WTC11 (cell line): ENCODE results near the gene NELFCD. TPM values are rescaled to one million over a fixed set of nuclear protein-coding genes. Genes with fewer than 3 reads are reported as not detected.

Experiments
- ATAC-seq: fragments of 200-7000 bp; cut with Tn5 transposase; 2 replicates; pipeline ENCODE4 v1.10.0; 2021; ENCODE audit warnings: mild to moderate bottlenecking, moderate library complexity
- CTCF ChIA-PET: fragments of 300-600 bp; sonication (Branson Sonifier 250); formaldehyde crosslinking; loops from one replicate; lab custom pipeline; 2021; ENCODE audit warnings: antibody characterized with exemption; lab: Charles Lee
- POLR2A ChIA-PET: fragments of 350-600 bp; sonication (Branson Sonifier 250); formaldehyde crosslinking; loops from one replicate; lab custom pipeline; 2021; ENCODE audit warnings: antibody characterized with exemption; lab: Charles Lee
- DNase-seq: peaks from one replicate; pipeline ENCODE4 v3.0.0; 2021; ENCODE audit warnings: low spot score
- H3K27ac Mint-ChIP-seq: 2 replicates; pipeline ENCODE4 v1.8.0; 2021; ENCODE audit warnings: mixed read lengths
- H3K27me3 Mint-ChIP-seq: 2 replicates; pipeline ENCODE4 v1.8.0; 2021; ENCODE audit warnings: low read depth, mild to moderate bottlenecking, moderate library complexity, mixed read lengths
- H3K36me3 Mint-ChIP-seq: 2 replicates; pipeline ENCODE4 v1.8.0; 2021; ENCODE audit warnings: mixed read lengths
- H3K4me1 Mint-ChIP-seq: 2 replicates; pipeline ENCODE4 v1.8.0; 2022; ENCODE audit warnings: mixed read lengths
- H3K4me3 Mint-ChIP-seq: 2 replicates; pipeline ENCODE4 v1.8.0; 2021; ENCODE audit warnings: mild to moderate bottlenecking, moderate library complexity, mixed read lengths
- H3K9me3 Mint-ChIP-seq: 2 replicates; pipeline ENCODE4 v1.8.0; 2021; ENCODE audit warnings: mixed read lengths
- ATF6 ChIP-seq: sonication (generic); formaldehyde crosslinking; IDR thresholded peaks from 2 replicates; pipeline ENCODE4 v1.8.1; 2023; ENCODE audit warnings: mild to moderate bottlenecking, missing genetic modification reagents
- ESRRA ChIP-seq: sonication (generic); formaldehyde crosslinking; IDR thresholded peaks from 2 replicates; pipeline ENCODE4 v1.8.1; 2022; ENCODE audit warnings: mild to moderate bottlenecking, missing genetic modification reagents, borderline replicate concordance
- ETV6 ChIP-seq: sonication (generic); formaldehyde crosslinking; IDR thresholded peaks from 2 replicates; pipeline ENCODE4 v1.8.1; 2022; ENCODE audit warnings: mild to moderate bottlenecking, missing genetic modification reagents
- FOXK1 ChIP-seq: sonication (generic); formaldehyde crosslinking; IDR thresholded peaks from 2 replicates; pipeline ENCODE4 v1.8.0; 2022; ENCODE audit warnings: mild to moderate bottlenecking, moderate library complexity, missing genetic modification reagents
- FOXP4 ChIP-seq: sonication (generic); formaldehyde crosslinking; IDR thresholded peaks from 2 replicates; pipeline ENCODE4 v1.8.0; 2022; ENCODE audit warnings: mild to moderate bottlenecking, missing genetic modification reagents
- MXD4 ChIP-seq: fragments of 250-450 bp; sonication (Bioruptor Pico); IDR thresholded peaks from 2 replicates; pipeline ENCODE4 v1.8.0; 2021; ENCODE audit warnings: mild to moderate bottlenecking, moderate library complexity, borderline replicate concordance
- NFATC4 ChIP-seq: fragments of 250-450 bp; sonication (Bioruptor Pico); IDR thresholded peaks from 2 replicates; pipeline ENCODE4 v1.9.0; 2021; ENCODE audit warnings: mild to moderate bottlenecking
- RELA ChIP-seq: sonication (generic); formaldehyde crosslinking; IDR thresholded peaks from 2 replicates; pipeline ENCODE4 v1.8.1; 2022; ENCODE audit warnings: missing genetic modification reagents, mild to moderate bottlenecking, borderline replicate concordance
- SMAD4 ChIP-seq: sonication (generic); formaldehyde crosslinking; IDR thresholded peaks from 2 replicates; pipeline ENCODE4 v1.8.0; 2022; ENCODE audit warnings: mild to moderate bottlenecking, missing genetic modification reagents
- ZNF396 ChIP-seq: fragments of 250-450 bp; sonication (Bioruptor Pico); IDR thresholded peaks from 2 replicates; pipeline ENCODE4 v1.8.0; 2021; ENCODE audit warnings: mild to moderate bottlenecking, moderate library complexity, borderline replicate concordance
- ZNF425 ChIP-seq: fragments of 250-450 bp; sonication (Bioruptor Pico); conservative IDR thresholded peaks from 2 replicates; pipeline ENCODE4 v1.9.0; 2021; ENCODE audit warnings: mild to moderate bottlenecking
- total RNA-seq: library from RNA; stranded (reverse); gene quantifications from 3 replicates; pipeline ENCODE4 v1.2.3, GENCODE V29; 2021
- TF ChIP-seq, protein P1 (sequence below): sonication (generic); formaldehyde crosslinking; IDR thresholded peaks from 2 replicates; pipeline ENCODE4 v1.8.1; 2022; ENCODE audit warnings: mild to moderate bottlenecking, moderate library complexity, missing genetic modification reagents
- TF ChIP-seq, protein P2 (sequence below): sonication (generic); formaldehyde crosslinking; conservative IDR thresholded peaks from 2 replicates; pipeline ENCODE4 v1.8.1; 2023; ENCODE audit warnings: mild to moderate bottlenecking, low read depth, missing genetic modification reagents, moderate library complexity
- TF ChIP-seq, protein P3 (sequence below): sonication (generic); formaldehyde crosslinking; IDR thresholded peaks from 2 replicates; pipeline ENCODE4 v1.8.1; 2022; ENCODE audit warnings: mild to moderate bottlenecking, missing genetic modification reagents, moderate library complexity, borderline replicate concordance
- TF ChIP-seq, protein P4 (sequence below): sonication (generic); formaldehyde crosslinking; IDR thresholded peaks from 2 replicates; pipeline ENCODE4 v1.8.1; 2023; ENCODE audit warnings: mild to moderate bottlenecking, missing genetic modification reagents, borderline replicate concordance
- TF ChIP-seq, protein P5 (sequence below): sonication (generic); formaldehyde crosslinking; conservative IDR thresholded peaks from 2 replicates; pipeline ENCODE4 v1.8.1; 2022; ENCODE audit warnings: mild to moderate bottlenecking, missing genetic modification reagents

Gene NELFCD
- total RNA-seq, 1 experiment from 2014 or later, result 66.9 TPM

- POLR2A ChIA-PET, result no interaction called here
These were observed 62.6 kb downstream of the NELFCD start for GRCh38 chr20:59043698-59044097.

More at GRCh38 chr20:59043698-59044097, 62.6 kb downstream of the NELFCD start:
- CTCF ChIA-PET, result interaction anchor here (0.8 to 2.7 kb wide), 4 partner anchors 69 to 412 kb away, joined by 3 to 6 read pairs (median 4); no protein-coding TSS in a partner anchor
- peaks cover 20% of the 10 kb centered on the region for H3K4me1 Mint-ChIP-seq
- no peak for DNase-seq
- no peak for TF ChIP-seq MXD4 (CRISPR knock-in tag)
- TF ChIP-seq RELA (CRISPR knock-in tag), result no peak
- TF ChIP-seq ETV6 (CRISPR knock-in tag), result no peak
- TF ChIP-seq FOXP4, result no peak
- no peak for TF ChIP-seq NFATC4 (CRISPR knock-in tag)
- TF ChIP-seq ESRRA, result no peak
- no peak for TF ChIP-seq ZNF425
- TF ChIP-seq, protein P1, sequence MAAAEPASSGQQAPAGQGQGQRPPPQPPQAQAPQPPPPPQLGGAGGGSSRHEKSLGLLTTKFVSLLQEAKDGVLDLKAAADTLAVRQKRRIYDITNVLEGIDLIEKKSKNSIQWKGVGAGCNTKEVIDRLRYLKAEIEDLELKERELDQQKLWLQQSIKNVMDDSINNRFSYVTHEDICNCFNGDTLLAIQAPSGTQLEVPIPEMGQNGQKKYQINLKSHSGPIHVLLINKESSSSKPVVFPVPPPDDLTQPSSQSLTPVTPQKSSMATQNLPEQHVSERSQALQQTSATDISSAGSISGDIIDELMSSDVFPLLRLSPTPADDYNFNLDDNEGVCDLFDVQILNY (CRISPR knock-in tag), result no peak
- TF ChIP-seq, protein P2, sequence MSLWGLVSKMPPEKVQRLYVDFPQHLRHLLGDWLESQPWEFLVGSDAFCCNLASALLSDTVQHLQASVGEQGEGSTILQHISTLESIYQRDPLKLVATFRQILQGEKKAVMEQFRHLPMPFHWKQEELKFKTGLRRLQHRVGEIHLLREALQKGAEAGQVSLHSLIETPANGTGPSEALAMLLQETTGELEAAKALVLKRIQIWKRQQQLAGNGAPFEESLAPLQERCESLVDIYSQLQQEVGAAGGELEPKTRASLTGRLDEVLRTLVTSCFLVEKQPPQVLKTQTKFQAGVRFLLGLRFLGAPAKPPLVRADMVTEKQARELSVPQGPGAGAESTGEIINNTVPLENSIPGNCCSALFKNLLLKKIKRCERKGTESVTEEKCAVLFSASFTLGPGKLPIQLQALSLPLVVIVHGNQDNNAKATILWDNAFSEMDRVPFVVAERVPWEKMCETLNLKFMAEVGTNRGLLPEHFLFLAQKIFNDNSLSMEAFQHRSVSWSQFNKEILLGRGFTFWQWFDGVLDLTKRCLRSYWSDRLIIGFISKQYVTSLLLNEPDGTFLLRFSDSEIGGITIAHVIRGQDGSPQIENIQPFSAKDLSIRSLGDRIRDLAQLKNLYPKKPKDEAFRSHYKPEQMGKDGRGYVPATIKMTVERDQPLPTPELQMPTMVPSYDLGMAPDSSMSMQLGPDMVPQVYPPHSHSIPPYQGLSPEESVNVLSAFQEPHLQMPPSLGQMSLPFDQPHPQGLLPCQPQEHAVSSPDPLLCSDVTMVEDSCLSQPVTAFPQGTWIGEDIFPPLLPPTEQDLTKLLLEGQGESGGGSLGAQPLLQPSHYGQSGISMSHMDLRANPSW (CRISPR knock-in tag), result no peak
- TF ChIP-seq ZNF396 (CRISPR knock-in tag), result no peak
- TF ChIP-seq SMAD4 (CRISPR knock-in tag), result no peak
- TF ChIP-seq FOXK1 (CRISPR knock-in tag), result no peak
- TF ChIP-seq, protein P3, sequence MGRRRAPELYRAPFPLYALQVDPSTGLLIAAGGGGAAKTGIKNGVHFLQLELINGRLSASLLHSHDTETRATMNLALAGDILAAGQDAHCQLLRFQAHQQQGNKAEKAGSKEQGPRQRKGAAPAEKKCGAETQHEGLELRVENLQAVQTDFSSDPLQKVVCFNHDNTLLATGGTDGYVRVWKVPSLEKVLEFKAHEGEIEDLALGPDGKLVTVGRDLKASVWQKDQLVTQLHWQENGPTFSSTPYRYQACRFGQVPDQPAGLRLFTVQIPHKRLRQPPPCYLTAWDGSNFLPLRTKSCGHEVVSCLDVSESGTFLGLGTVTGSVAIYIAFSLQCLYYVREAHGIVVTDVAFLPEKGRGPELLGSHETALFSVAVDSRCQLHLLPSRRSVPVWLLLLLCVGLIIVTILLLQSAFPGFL, result no peak
- TF ChIP-seq, protein P4, sequence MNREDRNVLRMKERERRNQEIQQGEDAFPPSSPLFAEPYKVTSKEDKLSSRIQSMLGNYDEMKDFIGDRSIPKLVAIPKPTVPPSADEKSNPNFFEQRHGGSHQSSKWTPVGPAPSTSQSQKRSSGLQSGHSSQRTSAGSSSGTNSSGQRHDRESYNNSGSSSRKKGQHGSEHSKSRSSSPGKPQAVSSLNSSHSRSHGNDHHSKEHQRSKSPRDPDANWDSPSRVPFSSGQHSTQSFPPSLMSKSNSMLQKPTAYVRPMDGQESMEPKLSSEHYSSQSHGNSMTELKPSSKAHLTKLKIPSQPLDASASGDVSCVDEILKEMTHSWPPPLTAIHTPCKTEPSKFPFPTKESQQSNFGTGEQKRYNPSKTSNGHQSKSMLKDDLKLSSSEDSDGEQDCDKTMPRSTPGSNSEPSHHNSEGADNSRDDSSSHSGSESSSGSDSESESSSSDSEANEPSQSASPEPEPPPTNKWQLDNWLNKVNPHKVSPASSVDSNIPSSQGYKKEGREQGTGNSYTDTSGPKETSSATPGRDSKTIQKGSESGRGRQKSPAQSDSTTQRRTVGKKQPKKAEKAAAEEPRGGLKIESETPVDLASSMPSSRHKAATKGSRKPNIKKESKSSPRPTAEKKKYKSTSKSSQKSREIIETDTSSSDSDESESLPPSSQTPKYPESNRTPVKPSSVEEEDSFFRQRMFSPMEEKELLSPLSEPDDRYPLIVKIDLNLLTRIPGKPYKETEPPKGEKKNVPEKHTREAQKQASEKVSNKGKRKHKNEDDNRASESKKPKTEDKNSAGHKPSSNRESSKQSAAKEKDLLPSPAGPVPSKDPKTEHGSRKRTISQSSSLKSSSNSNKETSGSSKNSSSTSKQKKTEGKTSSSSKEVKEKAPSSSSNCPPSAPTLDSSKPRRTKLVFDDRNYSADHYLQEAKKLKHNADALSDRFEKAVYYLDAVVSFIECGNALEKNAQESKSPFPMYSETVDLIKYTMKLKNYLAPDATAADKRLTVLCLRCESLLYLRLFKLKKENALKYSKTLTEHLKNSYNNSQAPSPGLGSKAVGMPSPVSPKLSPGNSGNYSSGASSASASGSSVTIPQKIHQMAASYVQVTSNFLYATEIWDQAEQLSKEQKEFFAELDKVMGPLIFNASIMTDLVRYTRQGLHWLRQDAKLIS (CRISPR knock-in tag), result no peak
- no peak for TF ChIP-seq ATF6
- TF ChIP-seq, protein P5, sequence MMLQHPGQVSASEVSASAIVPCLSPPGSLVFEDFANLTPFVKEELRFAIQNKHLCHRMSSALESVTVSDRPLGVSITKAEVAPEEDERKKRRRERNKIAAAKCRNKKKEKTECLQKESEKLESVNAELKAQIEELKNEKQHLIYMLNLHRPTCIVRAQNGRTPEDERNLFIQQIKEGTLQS (CRISPR knock-in tag), result no peak
- TF ChIP-seq, all 79 proteins: peak for 0
- Mint-ChIP-seq H3K9me3 (no peaks in the 10 kb centered on the region), H3K27ac (no peak overlapping the region), H3K27me3 (peaks cover 26% of the 10 kb centered on the region), H3K4me3 (peak overlapping the region; percentile 61; the same call in 1 of the 2 replicates), H3K36me3 (peaks cover 8% of the 10 kb centered on the region)
- ATAC-seq, result no peak
